OCI-LY7 (cell line): ENCODE results near the gene UGCG. TPM values are rescaled to one million over a fixed set of nuclear protein-coding genes. Genes with fewer than 3 reads are reported as not detected.
A peak's percentile ranks its signal among the peaks of the same experiment; 100 is the strongest.

Source experiments
- BruUV-seq: library from RNA; stranded (reverse); fragments of 400-500 nt; replicated peaks from 2 replicates; lab custom pipeline; 2021; lab: Mats Ljungman, UMichigan
- CTCF ChIA-PET: fragments of 300-600 bp; sonication (Branson Sonifier 250); formaldehyde crosslinking; loops from one replicate; lab custom pipeline; 2022; ENCODE audit warnings: antibody characterized with exemption; ENCODE audit not compliant: unreplicated experiment; lab: Charles Lee
- POLR2A ChIA-PET: fragments of 300-600 bp; sonication (Branson Sonifier 250); formaldehyde crosslinking; loops from one replicate; lab custom pipeline; 2022; ENCODE audit warnings: antibody characterized with exemption; lab: Charles Lee
- DNase-seq: peaks from one replicate; pipeline ENCODE4 v3.0.0-alpha.2; 2015; ENCODE audit warnings: low spot score
- H2AFZ ChIP-seq: fragments of 200-600 bp; sonication (generic), shearing (Covaris generic); 2 replicates; pipeline ENCODE4 v1.6.1; 2014; ENCODE audit warnings: mild to moderate bottlenecking, antibody characterized with exemption, low read length, moderate library complexity
- H3K27ac ChIP-seq: fragments of 200-600 bp; sonication (generic); 2 replicates; pipeline ENCODE4 v1.5.1; 2014; ENCODE audit warnings: mixed run types, low read depth, mild to moderate bottlenecking, moderate library complexity, low read length, inconsistent platforms; ENCODE audit not compliant: poor library complexity, severe bottlenecking
- H3K36me3 ChIP-seq: fragments of 200-600 bp; sonication (generic); 2 replicates; pipeline ENCODE4 v1.6.1; 2014; ENCODE audit warnings: mild to moderate bottlenecking, antibody characterized with exemption, low read length, moderate library complexity, mixed read lengths; ENCODE audit not compliant: insufficient read depth
- H3K4me1 ChIP-seq: fragments of 200-600 bp; sonication (generic); 2 replicates; pipeline ENCODE4 v1.5.1; 2014; ENCODE audit warnings: mild to moderate bottlenecking, low read length; ENCODE audit not compliant: insufficient read depth, poor library complexity, severe bottlenecking
- H3K4me2 ChIP-seq: fragments of 200-600 bp; sonication (generic); 2 replicates; pipeline ENCODE4 v1.6.1; 2014; ENCODE audit warnings: mild to moderate bottlenecking, low read length
- H3K4me3 ChIP-seq: fragments of 200-600 bp; sonication (generic); 2 replicates; pipeline ENCODE4 v1.5.1; 2014; ENCODE audit warnings: mild to moderate bottlenecking, low read depth, low read length; ENCODE audit not compliant: poor library complexity, severe bottlenecking
- H3K79me2 ChIP-seq: fragments of 200-600 bp; sonication (generic); 2 replicates; pipeline ENCODE4 v1.6.1; 2016; ENCODE audit warnings: low read depth, mild to moderate bottlenecking, low read length, moderate library complexity, mixed read lengths; ENCODE audit not compliant: insufficient read depth
- H3K9me2 ChIP-seq: fragments of 200-600 bp; sonication (generic); 2 replicates; pipeline ENCODE4 v1.6.1; 2016; ENCODE audit warnings: mild to moderate bottlenecking, low read length, mixed read lengths; ENCODE audit not compliant: insufficient read depth
- H3K9me3 ChIP-seq: fragments of 200-600 bp; sonication (generic); 2 replicates; pipeline ENCODE4 v1.6.1; 2014; ENCODE audit warnings: mild to moderate bottlenecking, mixed run types, low read length, mixed read lengths
- H4K20me1 ChIP-seq: fragments of 200-600 bp; sonication (generic); 2 replicates; pipeline ENCODE4 v1.6.1; 2014; ENCODE audit warnings: mild to moderate bottlenecking, antibody characterized with exemption, low read length, moderate library complexity, mixed read lengths; ENCODE audit not compliant: insufficient read depth
- CTCF ChIP-seq: fragments of 200-600 bp; sonication (generic); conservative IDR thresholded peaks from 2 replicates; pipeline ENCODE4 v1.5.1; 2014; ENCODE audit warnings: mild to moderate bottlenecking, antibody characterized with exemption, low read length, moderate library complexity, mixed read lengths
- EZH2phosphoT487 ChIP-seq: fragments of 200-600 bp; sonication (generic); IDR thresholded peaks from 2 replicates; pipeline ENCODE4 v1.6.1; 2018; ENCODE audit warnings: low read depth, borderline replicate concordance, mild to moderate bottlenecking, mixed run types, antibody characterized with exemption, low read length, moderate library complexity, mixed read lengths
- intact Hi-C: fragments of 100-400 bp; cut with micrococcal nuclease; formaldehyde crosslinking; loops from one replicate; pipeline ENCODE4 v1.10.0; 2022; ENCODE audit not compliant: unreplicated experiment
- total RNA-seq, 2 experiments: library from RNA; depleted of rRNA in 1 of 2; stranded (reverse); fragments of >200 nt in 1 of 2; shearing (Covaris generic) in 1 of 2; gene quantifications; 2 replicates each; pipeline ENCODE4 v1.2.3, GENCODE V29; 2014 to 2022

UGCG gene
- total RNA-seq, 2 experiments from 2014 or later: 12.9 to 14.7 TPM

GRCh38 chr9:111920531-111920930 is 23.9 kb downstream of the UGCG start:
- Histone ChIP-seq H3K36me3 (peaks cover 56% of the 10 kb centered on the region), H2AFZ (no peak overlapping the region), H3K79me2 (peaks cover 81% of the 10 kb centered on the region; the same call in 1 of the 2 replicates), H4K20me1 (no peaks in the 10 kb centered on the region), H3K9me3 (no peaks in the 10 kb centered on the region), H3K4me2 (no peak overlapping the region), H3K4me1 (peaks cover 75% of the 10 kb centered on the region), H3K9me2 (no peaks in the 10 kb centered on the region), H3K4me3 (no peak overlapping the region), H3K27ac (no peak overlapping the region)
- BruUV-seq: no TSS peak
- TF ChIP-seq EZH2phosphoT487 (no peak), CTCF (no peak)
- no peak for DNase-seq
- ChIA-PET CTCF (no interaction called here), POLR2A (interaction anchor here (2.4 to 2.5 kb wide), 2 partner anchors 12 to 24 kb away, joined by 6 to 7 read pairs; partner anchors contain the start of gene UGCG)
- intact Hi-C loops: loop anchor here (10.0 kb wide), 1 partner anchor 154 kb away; no protein-coding TSS in a partner anchor

- intact Hi-C loops: loop anchor here (10.0 kb wide), 1 partner anchor 152 kb away; no protein-coding TSS in a partner anchor
- Histone ChIP-seq H3K9me2 (no peaks in the 10 kb centered on the region), H3K79me2 (peaks cover 66% of the 10 kb centered on the region; the same call in 1 of the 2 replicates), H3K9me3 (no peaks in the 10 kb centered on the region), H3K27ac (peak overlapping the region; percentile 14), H2AFZ (no peak overlapping the region), H3K4me1 (peaks cover 80% of the 10 kb centered on the region), H3K36me3 (peaks cover 49% of the 10 kb centered on the region), H3K4me2 (peak overlapping the region; percentile 54), H4K20me1 (no peaks in the 10 kb centered on the region), H3K4me3 (peak overlapping the region; percentile 0)
- no peak for DNase-seq
- no TSS peak for BruUV-seq
- CTCF ChIA-PET: no interaction called here
- POLR2A ChIA-PET: interaction anchor here (0.6 to 1.8 kb wide), 11 partner anchors 8 to 742 kb away, joined by 3 to 15 read pairs (median 3); partner anchors contain the start of gene UGCG
- TF ChIP-seq CTCF (no peak), EZH2phosphoT487 (no peak)
Observed at GRCh38 chr9:111922324-111923013, 25.9 kb downstream of the UGCG start.

- no peak for DNase-seq
- Histone ChIP-seq H4K20me1 (no peaks in the 10 kb centered on the region; the same call in 1 of the 2 replicates), H3K9me3 (no peaks in the 10 kb centered on the region), H3K9me2 (no peaks in the 10 kb centered on the region), H3K4me3 (no peak overlapping the region), H3K36me3 (peaks cover 51% of the 10 kb centered on the region), H2AFZ (no peak overlapping the region), H3K4me1 (peaks cover 85% of the 10 kb centered on the region), H3K79me2 (peaks cover 56% of the 10 kb centered on the region; the same call in 1 of the 2 replicates), H3K4me2 (peak overlapping the region; percentile 11; the same call in 1 of the 2 replicates), H3K27ac (no peak overlapping the region)
- intact Hi-C loops: loop anchor here (10.0 kb wide), 1 partner anchor 151 kb away; no protein-coding TSS in a partner anchor
- ChIA-PET POLR2A (interaction anchor here (0.5 to 1.8 kb wide), 7 partner anchors 10 to 944 kb away, joined by 3 to 15 read pairs (median 5); no protein-coding TSS in a partner anchor), CTCF (no interaction called here)
- BruUV-seq: no TSS peak
- TF ChIP-seq CTCF: no peak
- TF ChIP-seq EZH2phosphoT487: no peak
Observed at GRCh38 chr9:111924281-111924680, 27.7 kb downstream of the UGCG start.
